Bronchial epithelial cell (primary cell): ENCODE data around the gene RAD18. TPM values are rescaled to one million over a fixed set of nuclear protein-coding genes. Genes with fewer than 3 reads are reported as not detected.

ENCODE experiments used
- DNase-seq: peaks from one replicate; pipeline ENCODE4 v3.0.0-alpha.2; 2010; ENCODE audit warnings: low read depth
- FAIRE-seq: peaks from 2 replicates; lab custom pipeline; 2011; peaks lifted over from hg19 to GRCh38; lab: Jason Lieb, UNC
- H3K27me3 ChIP-seq: 2 replicates; pipeline ENCODE4 v1.5.1; 2011; ENCODE audit warnings: low read length; ENCODE audit not compliant: control insufficient read depth, insufficient read depth
- H3K36me3 ChIP-seq: 2 replicates; pipeline ENCODE4 v1.5.1; 2011; ENCODE audit warnings: low read length; ENCODE audit not compliant: control insufficient read depth, insufficient read depth
- H3K4me3 ChIP-seq: 2 replicates; pipeline ENCODE4 v1.5.1; 2011; ENCODE audit warnings: mild to moderate bottlenecking, low read depth, low read length, control low read depth
- CTCF ChIP-seq: IDR thresholded peaks from 2 replicates; pipeline ENCODE4 v1.5.1; 2011; ENCODE audit warnings: mild to moderate bottlenecking, moderate library complexity, low read length, control low read depth, inconsistent platforms; ENCODE audit not compliant: insufficient read depth, severe bottlenecking
- total RNA-seq: library from RNA; depleted of rRNA; stranded (reverse); fragments of >200 nt; gene quantifications from 2 replicates; pipeline ENCODE4 v1.2.1, GENCODE V29; 2014

The RAD18 gene
- total RNA-seq, 1 donor from 2014 or later, result 3.9 TPM

GRCh38 chr3:8875836-8876235 is 87.4 kb downstream of the RAD18 start:
- peaks cover 1% of the 10 kb centered on the region for H3K36me3 ChIP-seq
- TF ChIP-seq CTCF, result no peak
- no peak for FAIRE-seq
- no peak overlapping the region for H3K4me3 ChIP-seq
- H3K27me3 ChIP-seq, result no peaks in the 10 kb centered on the region
- no peak for DNase-seq

GRCh38 chr3:8873740-8874139 is 89.5 kb downstream of the RAD18 start:
- Histone ChIP-seq H3K27me3 (no peaks in the 10 kb centered on the region), H3K36me3 (no peaks in the 10 kb centered on the region), H3K4me3 (no peak overlapping the region)
- DNase-seq, result peak; percentile 27
- FAIRE-seq, result no peak
- TF ChIP-seq CTCF, result no peak

- FAIRE-seq (no peak), DNase-seq (no peak)
- TF ChIP-seq CTCF, result no peak
- Histone ChIP-seq H3K36me3 (no peaks in the 10 kb centered on the region), H3K4me3 (no peak overlapping the region), H3K27me3 (no peaks in the 10 kb centered on the region)
These were observed 91.0 kb downstream of the RAD18 start for GRCh38 chr3:8872261-8872660.

- Histone ChIP-seq H3K36me3 (no peaks in the 10 kb centered on the region), H3K27me3 (no peaks in the 10 kb centered on the region), H3K4me3 (no peak overlapping the region)
- no peak for DNase-seq
- no peak for TF ChIP-seq CTCF
- no peak for FAIRE-seq
These were observed 92.0 kb downstream of the RAD18 start for GRCh38 chr3:8871306-8871705.

GRCh38 chr3:8870134-8870533 is 93.1 kb downstream of the RAD18 start:
- no peak for TF ChIP-seq CTCF
- FAIRE-seq, result no peak

GRCh38 chr3:8869613-8870012 is 93.7 kb downstream of the RAD18 start:
- no peak for TF ChIP-seq CTCF
- Histone ChIP-seq H3K36me3 (no peaks in the 10 kb centered on the region), H3K4me3 (no peak overlapping the region), H3K27me3 (no peaks in the 10 kb centered on the region)
- FAIRE-seq, result peak; percentile 97
- DNase-seq, result peak; percentile 100

More at GRCh38 chr3:8870134-8870533, 93.1 kb downstream of the RAD18 start:
- Histone ChIP-seq H3K36me3 (no peaks in the 10 kb centered on the region), H3K27me3 (no peaks in the 10 kb centered on the region), H3K4me3 (no peak overlapping the region)
- DNase-seq, result no peak
